ENCODE measurements around the gene METRN.

Gene METRN

DNA sequence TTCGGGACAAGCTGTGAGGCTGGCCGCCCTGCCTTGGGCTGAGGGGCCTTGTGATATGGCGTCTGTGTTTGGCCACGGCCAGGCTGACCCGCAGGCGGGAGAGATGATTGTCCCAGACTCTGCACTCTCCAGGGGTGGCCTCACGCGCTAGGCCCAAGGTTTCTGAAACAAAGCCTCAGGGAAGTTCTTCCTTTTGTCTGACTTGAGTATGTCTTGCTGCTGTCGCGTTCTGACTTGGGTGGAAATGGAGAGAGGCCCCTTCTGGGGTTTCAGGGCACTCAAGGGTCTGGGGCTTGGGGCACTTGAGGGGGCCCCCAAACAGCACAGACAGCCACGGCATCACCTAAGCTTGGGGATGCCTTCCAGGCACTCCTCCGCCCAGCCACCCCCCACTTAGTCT is 3.8 kb upstream of the METRN start:
- DNase-seq = no peak

DNA sequence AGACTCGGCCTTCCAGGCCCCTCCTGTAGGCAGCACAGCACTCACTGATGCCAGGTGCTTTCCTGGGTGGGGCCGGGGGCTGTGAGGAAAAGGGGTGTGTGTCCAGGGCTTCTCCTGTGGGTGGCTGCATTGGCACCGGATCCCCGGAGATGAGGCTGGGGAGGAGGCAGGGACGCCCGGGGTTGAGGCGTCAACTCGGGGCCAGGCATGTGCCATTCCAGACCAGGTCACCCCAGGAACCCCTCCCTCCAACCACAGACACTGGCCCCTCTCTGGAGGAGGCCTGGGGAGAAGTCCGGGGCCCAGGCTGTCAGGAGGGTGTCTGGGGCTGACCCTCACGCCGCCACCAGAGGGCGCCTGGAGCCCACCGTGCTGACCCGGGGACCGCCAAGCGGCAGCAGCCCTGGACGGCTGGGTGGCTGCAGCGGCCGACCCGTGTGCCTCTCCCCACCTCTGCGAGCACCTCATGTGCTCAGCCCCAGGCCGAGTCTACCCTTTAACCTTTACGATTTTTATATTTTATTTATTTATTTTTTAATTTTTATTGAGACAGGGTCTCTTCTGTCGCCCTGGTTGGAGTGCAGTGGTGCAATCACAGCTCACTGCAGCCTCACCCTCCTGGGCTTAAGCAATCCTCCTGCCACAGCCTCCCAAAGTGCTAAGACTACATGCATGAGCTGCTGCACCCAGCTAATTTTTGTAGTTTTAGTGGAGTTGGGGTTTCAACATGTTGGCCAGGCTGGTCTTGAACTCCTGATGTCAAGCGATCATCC is 3.2 kb upstream of the METRN start:
- peak; percentile 64 for DNase-seq

DNA sequence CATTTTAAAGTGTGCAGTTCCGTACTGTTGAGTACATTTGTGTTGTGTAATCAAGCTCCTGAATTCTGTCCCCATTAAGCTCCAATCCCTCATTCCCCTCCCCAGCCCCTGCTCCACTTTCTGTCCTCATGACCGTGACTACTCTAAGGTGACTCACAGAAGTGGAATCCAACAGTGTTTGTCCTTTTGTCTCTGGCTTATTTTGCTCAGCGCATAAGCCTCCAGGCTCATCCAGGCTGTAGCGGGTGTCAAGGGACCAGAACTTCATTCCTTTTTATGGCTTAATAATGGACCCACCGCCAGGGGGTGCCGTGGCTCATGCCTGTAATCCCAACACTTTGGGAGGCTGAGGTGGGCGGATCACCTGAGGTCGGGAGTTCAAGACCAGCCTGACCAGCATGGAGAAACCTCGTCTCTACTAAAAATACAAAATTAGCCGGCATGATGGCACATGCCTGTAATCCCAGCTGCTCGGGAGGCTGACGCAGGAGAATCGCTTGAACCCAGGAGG is 2.1 kb upstream of the METRN start:
- peak; percentile 95 for DNase-seq

DNA sequence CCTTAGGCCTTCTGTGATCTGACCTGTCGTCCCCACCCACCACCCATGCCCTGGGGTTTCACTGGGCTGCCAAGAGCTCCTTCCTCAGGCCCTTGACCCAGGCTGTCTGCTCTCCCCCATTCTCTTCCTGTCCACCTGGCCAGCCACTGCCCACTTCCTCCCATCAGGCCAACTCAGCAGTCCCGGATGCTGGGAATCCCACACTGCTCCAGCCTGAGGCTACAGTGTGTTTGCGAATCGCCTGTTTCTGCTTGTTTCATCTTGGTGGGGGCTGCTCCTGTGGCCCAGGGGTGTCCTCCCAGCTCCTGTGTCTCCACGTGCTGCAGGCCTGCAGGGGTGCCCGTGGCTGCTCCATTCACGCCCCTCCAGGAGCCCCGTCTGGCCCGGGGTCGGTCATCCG is 839 bp upstream of the METRN start:
- DNase-seq = no peak

DNA sequence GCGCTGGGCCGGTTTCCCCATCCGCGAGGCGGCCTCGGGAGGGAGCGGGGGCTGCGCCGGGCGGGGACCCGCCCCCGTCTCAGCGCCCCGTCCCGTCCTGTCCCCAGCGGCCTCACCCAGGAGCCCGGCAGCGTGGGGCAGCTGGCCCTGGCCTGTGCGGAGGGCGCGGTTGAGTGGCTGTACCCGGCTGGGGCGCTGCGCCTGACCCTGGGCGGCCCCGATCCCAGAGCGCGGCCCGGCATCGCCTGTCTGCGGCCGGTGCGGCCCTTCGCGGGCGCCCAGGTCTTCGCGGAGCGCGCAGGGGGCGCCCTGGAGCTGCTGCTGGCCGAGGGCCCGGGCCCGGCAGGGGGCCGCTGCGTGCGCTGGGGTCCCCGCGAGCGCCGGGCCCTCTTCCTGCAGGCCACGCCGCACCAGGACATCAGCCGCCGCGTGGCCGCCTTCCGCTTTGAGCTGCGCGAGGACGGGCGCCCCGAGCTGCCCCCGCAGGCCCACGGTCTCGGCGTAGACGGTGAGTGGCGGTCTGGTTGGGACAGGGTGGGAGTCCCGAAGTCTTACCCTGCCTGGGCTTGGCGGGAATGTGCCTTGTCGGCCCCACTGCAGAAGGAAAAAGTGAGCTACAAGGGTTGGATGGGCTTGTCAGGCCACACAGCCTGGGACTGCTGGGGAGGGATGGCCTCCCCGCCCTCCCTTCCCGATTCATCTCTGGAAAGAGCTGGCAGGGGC is 720 bp downstream of the METRN start:
- peak; percentile 42 for DNase-seq

DNA sequence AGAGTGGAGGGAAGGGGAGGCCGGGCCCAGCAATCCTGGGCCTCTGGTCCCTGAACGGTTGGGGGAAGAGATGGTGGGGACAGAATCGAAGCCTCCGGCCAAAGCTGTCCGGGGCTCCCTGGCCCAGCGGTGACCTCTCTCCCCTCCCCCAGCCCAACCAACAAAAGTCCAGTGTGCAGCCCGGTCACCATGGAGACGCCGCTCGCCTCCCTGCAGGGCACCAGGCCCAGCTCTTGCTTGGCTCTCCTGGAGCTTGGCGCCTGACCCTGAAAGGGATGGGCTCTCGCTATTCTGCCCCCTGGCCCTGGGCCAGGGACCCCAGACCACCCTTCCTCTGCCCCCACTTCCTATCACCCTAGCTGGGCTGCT is 1.3 kb downstream of the METRN start:
- DNase-seq = no peak

DNA sequence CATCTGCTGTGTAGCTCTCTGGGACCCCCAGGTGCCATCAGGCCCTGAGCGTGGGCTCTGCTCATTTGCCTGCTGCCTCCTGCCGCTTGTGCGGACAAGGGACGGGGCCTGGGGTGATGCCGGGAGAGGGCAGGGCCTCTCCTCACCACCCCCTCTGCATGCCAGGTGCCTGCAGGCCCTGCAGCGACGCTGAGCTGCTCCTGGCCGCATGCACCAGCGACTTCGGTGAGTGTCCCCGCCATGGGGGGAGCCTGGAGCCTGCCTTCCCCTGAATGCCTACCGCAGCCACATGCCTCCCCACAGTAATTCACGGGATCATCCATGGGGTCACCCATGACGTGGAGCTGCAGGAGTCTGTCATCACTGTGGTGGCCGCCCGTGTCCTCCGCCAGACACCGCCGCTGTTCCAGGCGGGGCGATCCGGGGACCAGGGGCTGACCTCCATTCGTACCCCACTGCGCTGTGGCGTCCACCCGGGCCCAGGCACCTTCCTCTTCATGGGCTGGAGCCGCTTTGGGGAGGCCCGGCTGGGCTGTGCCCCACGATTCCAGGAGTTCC is 1.9 kb downstream of the METRN start:
- DNase-seq = no peak

DNA sequence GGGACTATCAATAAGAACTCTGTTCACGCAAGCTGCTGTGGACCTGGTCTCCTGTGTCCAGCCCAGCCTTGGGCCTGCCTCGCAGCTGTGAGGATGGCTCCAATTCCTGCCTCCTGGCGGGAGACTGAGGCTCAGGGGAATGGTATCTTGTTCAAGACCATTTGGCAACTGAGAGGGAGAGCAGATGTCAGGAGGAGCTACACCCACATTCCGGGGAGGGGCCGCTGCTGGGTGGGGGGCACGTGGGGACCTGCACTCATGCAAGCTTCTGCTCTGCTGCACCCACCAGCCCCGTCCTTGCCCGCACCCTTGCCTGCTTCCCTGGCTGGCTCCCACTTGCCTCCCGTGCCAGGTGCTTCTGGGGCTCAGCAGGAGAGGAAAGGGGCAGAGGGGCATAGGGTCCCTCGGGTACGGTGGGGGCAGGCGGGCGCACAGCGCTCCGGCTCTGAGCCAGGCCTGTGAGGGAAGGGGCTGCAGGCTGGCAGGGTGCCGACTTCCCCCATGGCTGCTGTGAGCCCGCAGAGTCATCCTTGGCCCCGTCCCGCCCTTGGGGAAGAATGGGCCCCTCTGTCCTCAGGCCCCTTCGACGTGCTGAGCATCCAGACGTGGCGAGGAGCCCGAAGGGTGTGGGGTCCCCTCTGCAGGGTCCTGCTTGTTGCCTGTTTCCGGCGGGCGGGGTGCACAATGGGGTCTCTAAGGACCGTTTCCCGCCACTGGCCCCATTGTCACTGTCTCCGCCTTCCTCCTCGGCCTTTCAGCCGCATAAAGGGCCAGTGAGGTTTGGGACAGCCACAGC is 2.7 kb downstream of the METRN start:
- DNase-seq = no peak

DNA sequence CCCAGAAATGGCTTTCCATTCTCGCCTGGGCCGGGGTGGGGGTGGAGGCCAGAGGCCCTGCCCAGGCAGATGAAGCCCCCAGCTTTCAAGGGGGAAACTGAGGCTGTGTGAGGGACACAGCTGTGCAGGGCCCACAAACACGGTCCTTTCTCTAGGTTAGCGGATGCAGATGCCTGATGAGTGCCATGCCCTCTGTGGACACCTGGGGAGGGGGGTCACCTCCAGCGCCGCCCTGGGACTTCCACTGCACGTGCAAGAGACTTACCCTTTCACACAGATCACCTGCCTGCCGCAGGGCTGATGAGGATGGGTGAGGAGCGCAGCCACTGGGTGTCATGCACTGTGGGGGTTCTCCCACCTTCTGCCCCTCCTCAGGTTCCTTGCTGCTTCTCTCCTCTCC is 3.5 kb downstream of the METRN start:
- DNase-seq = no peak

DNA sequence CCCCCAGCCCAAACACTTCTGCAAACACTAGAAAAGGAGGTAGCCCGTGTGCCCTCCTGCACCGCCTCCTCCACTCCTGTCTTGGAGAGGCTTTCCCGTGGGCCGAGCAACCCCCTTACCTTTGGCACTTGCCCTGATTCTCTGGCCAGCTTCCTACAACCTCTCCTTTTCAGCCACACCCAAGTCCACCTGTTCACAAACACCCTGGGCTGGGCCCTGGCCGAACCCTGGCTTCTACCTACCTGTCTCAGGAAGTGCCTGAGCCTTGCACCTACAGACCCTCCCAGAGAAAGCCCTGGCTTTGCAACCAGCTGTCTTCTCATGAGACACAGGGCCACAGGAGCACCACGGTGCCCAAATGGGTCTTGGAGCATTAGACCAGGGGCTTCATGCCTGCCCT is 4.0 kb downstream of the METRN start:
- no peak for DNase-seq

DNA sequence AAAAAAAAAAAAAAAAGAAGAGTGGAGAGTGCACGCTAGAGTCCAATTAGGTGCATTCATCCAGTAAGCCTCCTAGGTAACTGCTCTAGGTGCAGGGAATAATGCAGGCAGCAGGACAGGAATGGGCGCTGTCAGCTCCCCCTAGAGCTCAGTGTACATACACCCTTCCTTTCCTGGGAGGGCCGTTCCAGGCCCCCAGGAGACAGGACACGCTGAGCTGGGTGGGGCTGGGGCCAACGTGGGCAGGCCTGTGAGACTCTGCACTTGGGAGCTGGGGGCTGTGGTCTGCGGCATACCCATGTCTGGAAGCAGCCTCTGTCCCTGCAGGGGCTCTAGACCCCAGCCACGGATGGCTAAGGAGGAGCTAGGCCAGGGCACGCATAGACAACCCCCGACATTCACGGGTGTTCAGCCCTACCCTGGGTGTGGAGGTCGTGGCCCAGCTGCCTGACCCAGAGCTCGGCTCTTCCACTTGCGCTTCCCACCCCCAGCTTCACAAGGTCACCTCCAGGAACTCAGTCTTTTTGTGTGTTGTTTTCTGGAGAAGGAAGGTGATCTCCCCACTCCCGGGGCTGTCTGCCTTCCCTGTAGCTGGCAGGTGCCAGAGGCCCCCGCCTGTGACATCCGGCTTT is 5.0 kb downstream of the METRN start:
- no peak for DNase-seq

DNA sequence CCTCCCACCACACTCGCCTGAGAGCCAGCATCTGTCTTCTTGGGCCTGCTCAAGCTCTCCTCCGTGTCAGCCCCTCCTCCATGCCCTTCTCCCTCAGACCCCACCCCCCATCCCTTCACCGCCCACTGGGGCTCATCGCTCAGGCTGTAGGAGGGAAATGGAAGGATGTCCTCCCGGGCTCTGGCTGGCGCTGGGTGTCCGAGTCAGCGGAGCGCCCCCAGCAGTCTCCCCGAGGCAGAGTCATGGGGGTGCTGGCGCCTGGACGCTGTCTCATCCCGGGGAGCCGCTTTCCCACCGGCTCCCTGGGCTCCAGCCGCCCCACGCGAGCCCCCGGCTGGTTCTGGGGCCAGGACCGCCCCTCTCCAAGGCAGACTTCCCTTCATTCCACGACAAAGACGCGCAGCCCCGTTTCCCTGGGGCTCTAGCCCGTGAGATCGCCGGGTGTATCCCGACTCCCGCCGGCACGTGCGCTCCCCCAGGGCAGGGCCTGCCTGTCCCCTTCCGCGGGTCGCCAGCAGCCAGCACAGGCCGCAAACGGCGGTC is 5.6 kb downstream of the METRN start:
- DNase-seq = peak; percentile 75

DNA sequence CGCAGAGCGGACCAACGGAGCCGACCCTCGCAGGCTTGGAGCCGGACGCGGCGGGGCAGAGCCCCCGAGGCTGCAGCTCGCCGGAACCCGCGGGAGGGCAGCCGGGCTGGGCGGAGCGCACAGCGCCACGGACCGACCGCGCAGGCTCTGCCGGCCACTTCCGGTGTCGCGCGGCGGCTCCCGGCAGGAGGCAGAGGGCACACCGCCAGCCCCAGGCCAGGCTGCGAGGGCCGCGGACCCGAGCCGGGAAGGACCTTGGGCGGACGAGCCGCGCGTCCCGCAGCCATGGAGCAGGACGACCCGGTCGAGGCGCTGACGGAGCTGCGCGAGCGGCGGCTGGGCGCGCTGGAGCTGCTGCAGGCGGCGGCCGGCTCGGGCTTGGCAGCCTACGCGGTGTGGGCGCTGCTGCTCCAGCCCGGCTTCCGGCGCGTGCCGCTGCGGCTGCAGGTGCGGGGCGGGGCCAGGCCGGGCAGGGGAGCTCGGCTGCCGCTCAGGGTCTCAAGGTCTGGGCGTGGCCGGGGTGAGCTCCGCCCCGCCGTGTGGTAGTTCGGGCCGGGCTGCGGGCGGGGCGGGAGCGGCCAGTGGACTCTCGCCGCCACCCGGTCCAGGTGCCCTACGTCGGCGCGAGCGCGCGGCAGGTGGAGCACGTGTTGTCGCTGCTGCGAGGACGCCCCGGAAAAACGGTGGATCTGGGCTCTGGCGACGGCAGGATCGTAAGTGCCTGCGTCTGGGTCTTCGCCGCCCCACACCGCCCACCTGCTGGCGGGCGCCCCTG is 6.3 kb downstream of the METRN start, which contains the start of gene ANTKMT:
TSS of gene ANTKMT (plus strand) at position 157 of the 775 bp plus-strand sequence. CDS start at position 286, 129 bp downstream.
- peak; percentile 75 for DNase-seq

DNA sequence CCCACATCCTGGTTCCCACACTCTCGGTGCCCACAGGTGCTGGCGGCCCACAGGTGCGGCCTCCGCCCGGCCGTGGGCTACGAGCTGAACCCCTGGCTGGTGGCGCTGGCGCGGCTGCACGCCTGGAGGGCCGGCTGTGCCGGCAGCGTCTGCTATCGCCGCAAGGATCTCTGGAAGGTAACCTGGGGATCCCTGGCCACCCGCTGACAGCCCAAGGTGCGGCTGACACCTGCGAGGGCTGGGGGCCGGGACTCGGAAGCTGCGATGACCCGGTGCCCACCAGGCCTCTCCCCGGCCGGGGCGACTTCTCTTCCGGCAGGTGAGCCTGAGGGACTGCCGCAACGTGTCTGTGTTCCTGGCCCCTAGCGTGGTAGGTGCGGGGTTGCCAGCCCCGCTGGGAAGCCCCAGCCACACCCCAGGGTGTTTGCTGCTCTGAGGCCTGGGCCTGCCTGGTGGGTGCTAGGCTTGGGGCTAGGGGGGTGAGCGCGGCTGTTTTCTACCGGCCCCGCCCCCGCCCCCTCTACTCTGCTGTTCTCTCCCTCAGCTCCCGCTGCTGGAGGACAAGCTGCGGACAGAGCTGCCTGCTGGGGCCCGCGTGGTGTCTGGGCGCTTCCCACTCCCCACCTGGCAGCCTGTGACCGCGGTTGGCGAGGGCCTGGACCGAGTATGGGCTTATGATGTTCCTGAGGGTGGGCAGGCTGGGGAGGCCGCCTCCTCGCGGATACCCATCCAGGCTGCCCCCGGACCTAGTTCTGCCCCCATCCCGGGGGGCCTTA is 7.0 kb downstream of the METRN start:
- DNase-seq = no peak

DNA sequence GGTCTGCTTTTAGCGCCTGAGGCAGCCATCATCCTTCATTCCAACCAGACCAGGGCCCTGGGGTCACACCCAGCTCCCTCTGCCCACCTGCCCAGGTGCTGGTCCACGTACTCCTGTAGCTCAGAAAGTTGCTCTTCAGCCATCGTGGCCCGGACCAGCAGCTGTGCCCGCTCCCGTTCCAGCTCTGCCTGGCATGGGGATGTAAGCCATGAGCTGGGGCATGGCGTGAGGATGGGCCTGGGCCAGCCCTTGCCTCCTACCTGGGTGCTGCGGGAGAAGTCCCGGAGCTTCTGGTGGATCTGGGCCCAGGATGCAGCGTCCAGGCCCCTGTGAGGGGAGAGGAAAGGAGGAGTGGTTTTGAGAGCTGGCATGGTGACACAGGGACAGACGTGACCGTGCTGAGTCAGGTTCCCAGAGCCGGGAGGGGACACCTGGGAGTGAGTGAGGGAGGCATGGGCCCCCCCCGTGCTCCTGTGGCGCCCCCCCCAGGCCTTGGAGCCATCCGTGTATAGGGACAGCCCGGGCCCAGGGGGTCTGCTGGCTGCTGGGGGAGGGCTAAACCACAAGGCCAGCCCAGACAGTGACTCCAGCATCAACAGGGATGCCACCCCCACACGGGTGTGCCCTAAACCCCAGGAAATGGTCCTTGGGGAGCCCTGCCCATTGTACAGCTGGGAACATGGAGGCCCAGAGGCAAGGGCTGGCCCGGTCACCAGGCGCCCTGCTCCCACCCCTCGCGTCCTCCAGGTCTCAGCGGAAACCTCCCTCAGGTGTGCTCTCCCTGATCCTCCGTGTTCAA is 8.1 kb downstream of the METRN start:
- DNase-seq = no peak

DNA sequence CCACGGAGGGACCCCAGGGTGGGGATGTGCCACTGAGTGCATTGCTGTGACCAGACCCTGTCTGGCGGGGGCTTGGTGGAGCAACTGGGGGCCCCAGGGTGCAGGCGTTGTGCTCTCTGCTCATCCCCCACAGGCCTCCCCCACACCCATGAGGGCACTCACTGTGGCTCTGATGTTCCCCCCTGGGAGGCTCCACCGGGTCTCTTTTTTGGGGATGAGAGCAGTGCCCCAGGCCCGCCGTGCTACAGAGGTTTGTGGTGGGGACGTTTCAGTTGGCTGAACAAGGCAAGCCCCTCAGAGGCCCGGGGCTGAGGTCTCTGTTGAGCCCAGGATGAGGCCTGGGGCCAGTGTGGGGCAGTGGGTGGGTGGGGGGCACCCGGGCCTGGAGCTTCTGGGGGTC is 8.8 kb downstream of the METRN start:
- DNase-seq = no peak

DNA sequence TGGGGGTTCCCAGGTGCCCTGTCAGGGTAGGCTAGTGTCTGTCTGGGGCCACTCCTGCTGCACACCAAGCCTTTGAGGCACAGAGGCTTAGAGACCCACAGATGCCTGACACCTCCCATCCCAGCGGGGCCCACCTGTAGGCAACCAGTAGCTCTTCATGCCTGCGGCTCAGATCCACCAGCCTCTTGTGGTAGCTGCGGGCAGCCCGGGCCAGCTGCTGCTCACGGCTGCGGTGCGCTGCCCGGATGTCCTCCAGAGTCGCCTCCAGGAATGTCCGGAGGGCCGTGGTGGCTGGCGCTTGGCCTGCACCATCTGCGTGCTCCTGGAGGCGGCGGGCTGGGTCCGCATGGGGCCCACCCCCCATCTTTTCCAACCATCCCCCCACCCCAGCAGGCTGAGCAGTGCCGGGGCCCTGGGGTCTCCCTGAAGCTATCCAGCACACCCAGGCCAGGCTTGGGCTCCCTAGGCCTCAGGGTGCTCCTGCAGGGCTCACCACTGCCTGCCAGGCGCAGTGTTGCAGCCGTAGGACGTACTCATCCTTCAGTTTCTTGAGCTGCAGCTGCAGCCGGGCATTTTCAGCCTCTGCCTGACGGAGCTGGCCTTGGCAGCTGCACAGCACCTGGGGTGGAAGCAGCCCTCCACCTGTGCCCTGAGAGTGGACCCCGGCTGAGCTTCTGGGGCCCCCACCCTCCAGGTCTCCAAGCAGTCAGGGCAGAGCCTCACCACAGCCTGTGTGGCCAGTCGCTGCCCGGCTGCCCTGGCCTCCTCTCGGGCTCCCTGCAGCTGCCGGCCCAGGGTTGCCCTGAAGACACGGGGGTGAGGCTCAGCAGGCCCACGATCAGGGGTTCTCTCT is 9.5 kb downstream of the METRN start:
- DNase-seq = no peak

DNA sequence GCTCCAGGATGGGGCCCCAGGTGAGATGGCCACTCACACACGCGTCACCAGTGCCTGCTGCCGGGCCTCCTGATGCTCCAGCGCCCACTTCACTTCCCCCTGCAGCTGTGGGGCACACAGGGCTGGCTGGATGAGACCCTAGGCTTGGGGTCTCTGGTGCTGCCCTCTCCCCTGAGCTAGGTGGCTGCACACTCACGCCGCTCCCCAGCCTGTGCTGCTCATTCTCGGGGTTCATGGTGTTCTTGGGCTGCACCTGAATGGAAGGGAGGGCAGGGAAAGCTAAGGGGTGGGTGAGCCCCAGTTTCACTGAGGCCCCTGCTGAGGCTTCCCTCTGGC is 10.1 kb downstream of the METRN start:
- no peak for DNase-seq

Measured in fibroblast of skin of scalp (primary cell).